GM21367 (cell line): ENCODE results near the gene OTUB1.

Source experiments
- ATAC-seq: cut with Tn5 transposase; IDR thresholded peaks from one replicate; pipeline ENCODE4 v1.9.1; 2021; ENCODE audit not compliant: unreplicated experiment

The OTUB1 gene

DNA sequence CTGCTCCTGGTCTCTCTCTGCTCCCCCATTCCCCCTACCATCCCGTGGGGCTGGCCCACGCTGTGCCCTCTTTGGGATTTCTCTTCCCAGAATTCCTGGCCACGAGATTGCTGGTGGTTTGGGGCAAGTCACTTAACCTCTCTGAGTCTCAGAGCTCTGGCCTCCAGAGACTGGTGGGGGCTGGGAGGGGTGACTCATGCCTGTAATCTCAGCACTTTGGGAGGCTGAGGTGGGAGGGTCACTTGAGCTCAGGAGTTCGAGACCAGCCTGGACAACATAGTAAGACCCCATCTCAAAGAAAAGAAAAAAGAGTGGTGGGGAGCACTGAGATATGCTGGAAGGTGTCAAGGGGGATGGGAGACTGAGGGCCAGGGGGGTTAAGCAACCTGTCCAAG lies 18.3 kb downstream of the OTUB1 start:
- ATAC-seq, result no peak

- no peak for ATAC-seq
Measured at GRCh38 chr11:64005691-64006090, 19.5 kb downstream of the OTUB1 start.

DNA sequence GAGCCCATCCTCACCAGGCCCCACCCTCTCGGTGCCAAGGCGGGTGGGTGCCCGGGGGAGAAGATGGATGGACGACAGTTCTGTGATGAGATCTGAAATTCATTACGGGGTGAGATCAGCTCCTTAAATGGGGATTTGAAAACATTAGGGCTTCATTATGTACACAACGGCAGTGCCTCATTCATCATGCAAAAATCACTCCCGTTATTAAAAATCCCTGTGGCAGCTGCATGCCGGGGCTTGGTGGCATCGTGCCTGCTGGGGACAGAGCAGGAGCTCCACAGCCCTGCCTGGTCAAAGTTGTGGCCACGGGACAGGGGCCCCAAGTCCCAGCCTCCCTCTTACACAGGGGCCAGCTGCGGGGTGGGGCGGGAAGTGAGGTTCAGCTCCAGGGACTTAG lies 20.2 kb downstream of the OTUB1 start:
- ATAC-seq, result no peak

GRCh38 chr11:64007160-64007628 lies 21.0 kb downstream of the OTUB1 start:
- ATAC-seq, result no peak

GRCh38 chr11:64007629-64008282 lies 21.5 kb downstream of the OTUB1 start:
- no peak for ATAC-seq

DNA sequence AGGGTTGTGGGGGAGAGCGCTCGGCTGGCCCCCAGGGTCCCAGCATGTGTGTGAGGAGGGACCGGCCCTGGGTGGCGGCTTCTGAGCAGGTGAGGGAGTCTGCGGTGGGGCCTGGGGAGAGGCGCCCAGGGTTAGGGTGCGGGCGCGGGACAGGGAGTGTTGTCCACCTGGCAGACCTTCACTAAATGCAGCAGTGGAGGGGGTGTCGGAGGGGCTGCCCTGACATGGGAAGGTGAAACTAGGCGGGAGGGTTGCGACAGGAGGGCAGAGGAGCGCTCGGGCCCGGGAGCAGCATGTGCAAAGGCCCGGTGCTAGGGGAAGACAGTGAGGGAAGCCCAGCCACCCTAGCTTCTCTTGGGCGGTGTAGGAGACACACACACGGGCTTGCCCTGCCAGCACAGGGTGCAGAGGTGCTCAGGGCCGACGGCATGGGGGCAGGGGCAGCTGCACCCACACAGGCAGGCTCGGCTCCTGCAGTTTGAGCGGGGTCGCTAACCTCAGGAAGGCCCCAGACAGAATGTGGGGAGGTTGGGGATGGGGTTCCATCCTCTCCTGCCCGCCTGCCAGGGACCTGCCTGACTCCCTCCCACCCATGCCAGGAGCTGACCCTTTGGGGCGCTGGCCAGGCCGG lies 22.2 kb downstream of the OTUB1 start:
- no peak for ATAC-seq

GRCh38 chr11:64008914-64009633 lies 22.8 kb downstream of the OTUB1 start:
- ATAC-seq, result no peak

GRCh38 chr11:64009710-64010109 lies 23.5 kb downstream of the OTUB1 start:
- ATAC-seq, result no peak

GRCh38 chr11:64010783-64011182 lies 24.5 kb downstream of the OTUB1 start:
- ATAC-seq, result no peak

DNA sequence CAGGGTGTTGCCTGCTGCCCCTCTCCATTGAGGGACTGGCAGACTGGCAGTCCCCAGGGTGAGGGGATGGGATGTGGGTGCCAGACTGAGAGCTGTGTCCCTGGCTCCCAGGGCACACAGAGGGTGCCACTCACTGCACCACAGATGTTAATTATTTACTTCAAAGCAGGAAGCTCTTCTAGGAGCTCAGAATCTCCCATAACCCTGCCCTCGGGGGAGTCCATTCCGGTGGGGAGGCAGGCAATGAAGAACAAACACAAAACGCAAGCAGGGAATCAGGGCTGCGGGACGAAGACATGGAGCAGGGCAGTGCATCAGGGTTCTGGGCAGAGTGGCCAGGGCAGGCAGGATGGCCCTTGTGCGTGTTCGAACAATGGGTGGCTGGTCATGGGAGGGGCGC lies 25.1 kb downstream of the OTUB1 start:
- ATAC-seq, result no peak

- no peak for ATAC-seq
Measured at GRCh38 chr11:64013141-64013896, 27.1 kb downstream of the OTUB1 start.

GRCh38 chr11:64014356-64014755 lies 28.1 kb downstream of the OTUB1 start:
- no peak for ATAC-seq

GRCh38 chr11:64015510-64015909 lies 29.3 kb downstream of the OTUB1 start:
- no peak for ATAC-seq

GRCh38 chr11:64015935-64016845 lies 30.0 kb downstream of the OTUB1 start:
- ATAC-seq, result no peak

DNA sequence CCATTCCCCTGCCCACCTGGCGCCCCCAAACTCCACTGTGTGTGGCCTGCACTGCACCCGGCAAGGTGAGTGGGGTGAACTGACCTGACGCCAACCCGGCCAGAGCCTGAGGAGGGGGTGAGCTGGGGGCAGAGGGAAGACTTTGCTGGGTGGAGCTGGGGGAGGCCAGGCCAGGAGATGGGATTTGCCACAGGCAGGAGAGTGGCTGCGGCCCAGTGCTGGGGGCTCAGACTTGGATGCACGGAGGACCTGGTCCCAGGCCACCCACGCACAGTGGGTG lies 31.6 kb downstream of the OTUB1 start:
- no peak for ATAC-seq

DNA sequence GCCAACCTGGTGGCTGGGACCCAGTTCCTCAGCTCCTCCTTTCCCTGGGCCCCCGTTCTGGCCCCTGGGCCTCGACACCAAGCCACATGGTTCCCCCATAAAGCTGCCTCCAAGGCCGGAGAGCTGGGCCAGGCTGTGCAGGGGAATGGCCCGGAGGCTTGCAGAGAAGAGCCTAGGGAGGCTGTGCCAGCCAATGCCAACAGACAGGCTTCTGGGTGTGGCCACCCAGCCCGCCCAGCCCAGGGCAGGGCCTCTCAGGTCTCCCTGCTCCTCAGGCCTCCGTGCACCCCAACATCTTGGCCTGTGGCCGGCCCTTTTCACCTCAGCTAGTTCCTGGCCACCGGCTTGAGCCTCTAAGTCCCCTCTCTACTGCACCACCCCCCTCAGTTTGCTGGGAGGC lies 32.1 kb downstream of the OTUB1 start:
- no peak for ATAC-seq

GRCh38 chr11:64019106-64020037 lies 33.1 kb downstream of the OTUB1 start:
- ATAC-seq, result no peak

GRCh38 chr11:64020976-64021756 lies 34.9 kb downstream of the OTUB1 start:
- no peak for ATAC-seq

- no peak for ATAC-seq
Measured at GRCh38 chr11:64021757-64022093, 35.5 kb downstream of the OTUB1 start.
